MCF 10A (cell line): Measurements from ENCODE around the gene NOC4L. TPM values are rescaled to one million over a fixed set of nuclear protein-coding genes. Genes with fewer than 3 reads are reported as not detected.

ENCODE experiments used
- BruUV-seq: library from RNA; stranded (reverse); fragments of 400-500 nt; replicated peaks from 2 replicates; lab custom pipeline; 2021; lab: Mats Ljungman, UMichigan
- CTCF ChIA-PET: fragments of 300-600 bp; sonication (Branson Sonifier 250); formaldehyde crosslinking; extraction: SDS; loops from one replicate; lab custom pipeline; 2021; ENCODE audit warnings: antibody characterized with exemption, inconsistent platforms; lab: Yijun Ruan, JAX
- POLR2A ChIA-PET: fragments of 300-600, 350-650 bp; sonication (Branson Sonifier 250); formaldehyde crosslinking; extraction: SDS; loops from one replicate; lab custom pipeline; 2020; ENCODE audit warnings: antibody characterized with exemption, inconsistent platforms; lab: Yijun Ruan, JAX
- DNase-seq: peaks from one replicate; pipeline ENCODE4 v3.0.0-alpha.2; 2018; ENCODE audit not compliant: unreplicated experiment
- H3K27ac Mint-ChIP-seq: one replicate; pipeline ENCODE4 v1.8.0; 2022; ENCODE audit warnings: mild to moderate bottlenecking, low read depth, mixed read lengths; ENCODE audit not compliant: unreplicated experiment
- H3K27me3 Mint-ChIP-seq: one replicate; pipeline ENCODE4 v1.8.0; 2022; ENCODE audit warnings: mixed read lengths; ENCODE audit not compliant: insufficient read depth, unreplicated experiment
- H3K36me3 Mint-ChIP-seq: one replicate; pipeline ENCODE4 v1.8.0; 2022; ENCODE audit warnings: mild to moderate bottlenecking, moderate library complexity, mixed read lengths; ENCODE audit not compliant: insufficient read depth, unreplicated experiment
- H3K4me1 Mint-ChIP-seq: one replicate; pipeline ENCODE4 v1.8.0; 2022; ENCODE audit warnings: mixed read lengths; ENCODE audit not compliant: insufficient read depth, unreplicated experiment
- H3K4me3 Mint-ChIP-seq: one replicate; pipeline ENCODE4 v1.8.0; 2022; ENCODE audit warnings: mild to moderate bottlenecking, moderate library complexity, mixed read lengths; ENCODE audit not compliant: unreplicated experiment
- H3K9me3 Mint-ChIP-seq: one replicate; pipeline ENCODE4 v1.8.0; 2022; ENCODE audit warnings: mixed read lengths; ENCODE audit not compliant: unreplicated experiment
- CTCF ChIP-seq: fragments of 200-600 bp; IDR thresholded peaks from one replicate; pipeline ENCODE4 v1.8.0; 2022; ENCODE audit warnings: antibody characterized with exemption, mild to moderate bottlenecking; ENCODE audit not compliant: unreplicated experiment
- intact Hi-C: fragments of 100-400 bp; cut with micrococcal nuclease; formaldehyde crosslinking; loops from 2 replicates; pipeline ENCODE4 v1.14.1; 2022
- total RNA-seq: library from RNA; stranded (reverse); gene quantifications from 2 replicates; pipeline ENCODE4 v1.2.3, GENCODE V29; 2022

Gene NOC4L
- total RNA-seq, 1 experiment from 2014 or later, result 32.0 TPM

- peaks cover 17% of the 10 kb centered on the region for H3K9me3 Mint-ChIP-seq
- peak overlapping the region; percentile 68 for H3K27ac Mint-ChIP-seq
- H3K4me1 Mint-ChIP-seq, result peaks cover 21% of the 10 kb centered on the region
- TF ChIP-seq CTCF, result no peak
- ChIA-PET POLR2A (interaction anchor here (0.7 to 1.9 kb wide), 6 partner anchors 9 to 398 kb away, joined by 3 to 7 read pairs (median 3); no protein-coding TSS in a partner anchor), CTCF (interaction anchor here (0.7 to 4.4 kb wide), 7 partner anchors 10 to 643 kb away, joined by 3 to 22 read pairs (median 3); no protein-coding TSS in a partner anchor)
- intact Hi-C loops, result no loop called here
- H3K4me3 Mint-ChIP-seq, result peak overlapping the region; percentile 49
- peak; percentile 40 for DNase-seq
- no TSS peak for BruUV-seq
- H3K36me3 Mint-ChIP-seq, result no peaks in the 10 kb centered on the region
- peaks cover 11% of the 10 kb centered on the region for H3K27me3 Mint-ChIP-seq
Measured at GRCh38 chr12:132163041-132163910, 19.0 kb downstream of the NOC4L start.

- Mint-ChIP-seq H3K27me3 (peaks cover 11% of the 10 kb centered on the region), H3K36me3 (no peaks in the 10 kb centered on the region), H3K4me3 (no peak overlapping the region), H3K9me3 (peaks cover 17% of the 10 kb centered on the region), H3K4me1 (peaks cover 21% of the 10 kb centered on the region), H3K27ac (no peak overlapping the region)
- POLR2A ChIA-PET, result interaction anchor here (0.9 to 1.9 kb wide), 2 partner anchors 21 to 26 kb away, joined by 3 to 7 read pairs; no protein-coding TSS in a partner anchor
- intact Hi-C loops, result no loop called here
- no TSS peak for BruUV-seq
- no peak for DNase-seq
- TF ChIP-seq CTCF, result no peak
- CTCF ChIA-PET, result interaction anchor here (0.7 to 4.4 kb wide), 2 partner anchors 251 to 643 kb away, joined by 3 to 22 read pairs; no protein-coding TSS in a partner anchor
Measured at GRCh38 chr12:132163911-132164288, 19.6 kb downstream of the NOC4L start.

GRCh38 chr12:132164426-132164825 lies 20.2 kb downstream of the NOC4L start:
- intact Hi-C loops, result no loop called here
- Mint-ChIP-seq H3K4me3 (no peak overlapping the region), H3K36me3 (no peaks in the 10 kb centered on the region), H3K27me3 (peaks cover 11% of the 10 kb centered on the region), H3K4me1 (peaks cover 21% of the 10 kb centered on the region), H3K9me3 (peaks cover 17% of the 10 kb centered on the region), H3K27ac (no peak overlapping the region)
- POLR2A ChIA-PET, result interaction anchor here (0.9 kb wide), 1 partner anchor 21 kb away, joined by 3 read pairs; no protein-coding TSS in a partner anchor
- no peak for DNase-seq
- no peak for TF ChIP-seq CTCF
- CTCF ChIA-PET, result no interaction called here
- no TSS peak for BruUV-seq

GRCh38 chr12:132165584-132165983 lies 21.3 kb downstream of the NOC4L start:
- Mint-ChIP-seq H3K9me3 (peaks cover 17% of the 10 kb centered on the region), H3K4me1 (peaks cover 17% of the 10 kb centered on the region), H3K36me3 (peaks cover 4% of the 10 kb centered on the region), H3K27ac (no peak overlapping the region), H3K27me3 (peaks cover 11% of the 10 kb centered on the region), H3K4me3 (no peak overlapping the region)
- no TSS peak for BruUV-seq
- POLR2A ChIA-PET, result no interaction called here
- CTCF ChIA-PET, result no interaction called here
- intact Hi-C loops, result no loop called here
- TF ChIP-seq CTCF, result no peak
- no peak for DNase-seq
